NCI-H460 (cell line): ENCODE measurements around the gene RBM44. TPM values are rescaled to one million over a fixed set of nuclear protein-coding genes. Genes with fewer than 3 reads are reported as not detected.

Experiments
- DNase-seq: peaks from one replicate; pipeline ENCODE4 v3.0.0-alpha.2; 2016; ENCODE audit warnings: low read depth; ENCODE audit errors: extremely low read depth
- small RNA-seq, 2 experiments: library from RNA; depleted of rRNA; stranded (forward); fragments of <200 nt; gene quantifications; one replicate each; pipeline ENCODE3, GENCODE V24; 2014
- total RNA-seq: library from RNA; depleted of rRNA; stranded (reverse); fragments of >200 nt; shearing (Covaris generic); gene quantifications from 2 replicates; pipeline ENCODE4 v1.2.3, GENCODE V29; 2014; rRNA removed

Gene RBM44
- total RNA-seq, 1 experiment from 2014 or later = 0.32 TPM

- no peak for DNase-seq
Observed at GRCh38 chr2:237885111-237885930, 86.7 kb downstream of the RBM44 start.

GRCh38 chr2:237885931-237886684 lies 87.5 kb downstream of the RBM44 start:
- DNase-seq = no peak

GRCh38 chr2:237886685-237887481 lies 88.3 kb downstream of the RBM44 start:
- DNase-seq = no peak

- peak; percentile 8 for DNase-seq
Observed at GRCh38 chr2:237888389-237888788, 89.8 kb downstream of the RBM44 start.

GRCh38 chr2:237889016-237889415 lies 90.4 kb downstream of the RBM44 start:
- DNase-seq = no peak

GRCh38 chr2:237889811-237890210 lies 91.2 kb downstream of the RBM44 start:
- no peak for DNase-seq

Small RNA genes within 50 kb of the gene (small RNA-seq; reads per million reads assigned to genes)
- 0 reads per million in 2 experiments for gene RF00157

Other genes with a start within 250 kb of the RBM44 start
- gene PRLH, start 232.2 kb upstream of the RBM44 start, total RNA-seq = not detected in 2 replicates
- gene RAB17, start 208.0 kb upstream of the RBM44 start, total RNA-seq = 0.32 and 0.55 TPM in 2 replicates
- gene LRRFIP1, start 171.2 kb upstream of the RBM44 start, total RNA-seq = 43.6 and 57.7 TPM in 2 replicates
- 0.43 and 0.52 TPM in 2 replicates for gene RAMP1, start 60.8 kb downstream of the RBM44 start, total RNA-seq
- gene UBE2F, start 168.2 kb downstream of the RBM44 start, total RNA-seq = 67.1 and 70.4 TPM in 2 replicates